Small intestine (tissue), 7 donors: ENCODE data around the gene MAPK8IP1. TPM values are rescaled to one million over a fixed set of nuclear protein-coding genes. Genes with fewer than 3 reads are reported as not detected.

Experiments
- DNase-seq, 2 donors: peaks; one replicate each; pipeline versions ENCODE4 v3.0.0 to v3.0.0-alpha.2; 2013
- FAIRE-seq: peaks from 2 replicates; lab custom pipeline; 2012; peaks lifted over from hg19 to GRCh38; lab: Jason Lieb, UNC
- H3K27ac ChIP-seq, 3 donors: one replicate each; pipeline ENCODE4 v1.5.1; 2013; ENCODE audit warnings: low read length in 2 of 3, mild to moderate bottlenecking in 2 of 3, control low read depth in 1 of 3, inconsistent platforms in 1 of 3, low read depth in 1 of 3, moderate library complexity in 1 of 3
- H3K27me3 ChIP-seq, 3 donors: one replicate each; pipeline ENCODE4 v1.6.1; 2013; ENCODE audit warnings: low read length in 3 of 3, inconsistent platforms in 1 of 3; ENCODE audit not compliant: control insufficient read depth in 3 of 3, insufficient read depth in 3 of 3
- H3K36me3 ChIP-seq, 3 donors: one replicate each; pipeline ENCODE4 v1.6.1; 2013; ENCODE audit warnings: low read length in 3 of 3, inconsistent platforms in 1 of 3, low read depth in 1 of 3, mild to moderate bottlenecking in 1 of 3, moderate library complexity in 1 of 3; ENCODE audit not compliant: control insufficient read depth in 3 of 3, insufficient read depth in 2 of 3
- H3K4me1 ChIP-seq, 3 donors: one replicate each; pipeline ENCODE4 v1.6.1; 2013; ENCODE audit warnings: low read length in 2 of 3, inconsistent platforms in 1 of 3, low read depth in 1 of 3, mild to moderate bottlenecking in 1 of 3, moderate library complexity in 1 of 3; ENCODE audit not compliant: control insufficient read depth in 3 of 3, insufficient read depth in 2 of 3
- H3K4me3 ChIP-seq, 3 donors: one replicate each; pipeline ENCODE4 v1.5.1; 2013; ENCODE audit warnings: low read length in 3 of 3, control low read depth in 1 of 3, inconsistent platforms in 1 of 3, low read depth in 1 of 3, mild to moderate bottlenecking in 1 of 3, moderate library complexity in 1 of 3
- H3K9me3 ChIP-seq, 2 donors: one replicate each; pipeline ENCODE4 v1.6.1; 2013; ENCODE audit warnings: low read depth in 1 of 2, low read length in 1 of 2; ENCODE audit not compliant: control insufficient read depth in 2 of 2, insufficient read depth in 1 of 2
- WGBS, 3 donors: extraction: QIAGEN DNeasy Blood & Tissue Kit; methylation state at CpG; one replicate each; pipeline ENCODE4 v1.1.7; 2013; 5-methylcytosine and 5-hydroxymethylcytosine counted together
- polyA plus RNA-seq, 4 donors: library from polyadenylated mRNA; stranded (reverse) in 3 of 4; unstranded in 1 of 4; fragments of 200-250 nt in 3 of 4; fragments of 120-200 nt in 1 of 4; gene quantifications; one replicate each; pipeline versions ENCODE4 v1.2.1 to v1.2.3, GENCODE V29; 2013
- donor health status: healthy with polysubstance abuse.
- donor health status: control.
- donor health status: control.
- donor health status: Bipolar disorder and iron deficiency.
- donor health status: healthy.

MAPK8IP1 gene
- polyA plus RNA-seq, 4 donors = 1.3 to 6.1 (median 1.9) TPM

DNA sequence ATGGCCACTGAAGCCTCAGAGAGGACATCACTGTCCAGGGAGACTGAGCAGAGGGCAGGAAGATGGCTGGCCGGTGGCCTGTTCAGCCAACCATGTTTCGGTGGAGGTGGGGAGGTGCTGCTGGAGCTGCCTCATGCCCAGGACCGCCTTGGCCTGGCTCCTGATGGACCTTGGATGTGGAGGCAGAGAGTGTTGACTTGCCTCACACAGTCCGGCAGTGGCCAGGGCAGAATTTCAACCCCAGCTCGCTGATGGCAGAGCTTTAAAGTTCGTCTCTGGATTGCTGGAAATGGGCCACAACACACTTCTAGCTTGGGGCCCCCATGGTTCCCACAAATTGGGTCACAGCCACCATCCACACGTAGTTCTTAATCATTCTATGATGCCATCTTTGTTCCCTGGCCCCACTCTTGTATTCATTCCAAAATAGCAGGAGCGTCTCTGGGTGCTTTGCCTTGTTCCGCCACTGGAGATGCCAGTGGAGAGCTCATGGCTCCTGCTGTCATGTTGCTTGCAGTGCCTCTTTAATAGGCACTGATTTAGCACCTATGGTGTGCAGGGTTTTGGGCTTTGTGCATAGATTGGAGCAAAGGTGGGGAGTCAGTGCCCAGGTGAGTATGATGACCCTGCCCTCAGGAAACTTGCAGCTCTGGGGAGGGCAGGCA, 5.6 kb downstream of the MAPK8IP1 start:
- Histone ChIP-seq H3K27ac (no peak overlapping the region), H3K27me3 (peaks cover 0 to 24% (median 0%) of the 10 kb centered on the region in 3 donors), H3K36me3 (no peaks in the 10 kb centered on the region), H3K9me3 (no peaks in the 10 kb centered on the region), H3K4me1 (peaks cover 0 to under 1% (median 0%) of the 10 kb centered on the region in 3 donors), H3K4me3 (no peak overlapping the region)
- 78 to 82% (median 78%) methylated on average over 9 of the region's 9 CpGs for WGBS, 3 donors
- DNase-seq = no peak
- FAIRE-seq = no peak

DNA sequence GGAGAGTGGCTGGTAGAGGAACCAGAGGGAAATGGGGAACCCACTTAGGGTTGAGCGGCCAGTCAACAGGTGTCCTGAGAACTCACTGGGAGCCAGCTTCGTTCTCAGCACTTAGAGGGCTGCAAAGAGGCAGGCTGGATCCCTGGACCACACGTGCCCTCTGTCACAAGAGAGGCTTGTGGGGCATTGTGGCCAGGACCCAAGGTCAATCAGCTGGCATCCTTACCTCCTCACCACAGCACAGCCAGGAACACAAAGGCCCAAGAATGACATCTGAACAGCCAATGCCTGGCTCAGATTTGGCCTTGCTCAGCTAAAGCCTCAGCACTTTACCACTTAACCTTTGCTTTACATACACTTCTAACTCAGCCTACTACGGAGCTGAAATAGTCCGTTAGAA, 7.4 kb downstream of the MAPK8IP1 start:
- Histone ChIP-seq H3K4me3 (no peak overlapping the region), H3K36me3 (no peaks in the 10 kb centered on the region), H3K27ac (no peak overlapping the region), H3K27me3 (peaks cover 0 to 30% (median 0%) of the 10 kb centered on the region in 3 donors), H3K9me3 (no peaks in the 10 kb centered on the region), H3K4me1 (no peaks in the 10 kb centered on the region)
- FAIRE-seq (no peak), DNase-seq (no peak)
- WGBS, 3 donors = 80 to 86% (median 86%) methylated on average over 5 of the region's 5 CpGs

DNA sequence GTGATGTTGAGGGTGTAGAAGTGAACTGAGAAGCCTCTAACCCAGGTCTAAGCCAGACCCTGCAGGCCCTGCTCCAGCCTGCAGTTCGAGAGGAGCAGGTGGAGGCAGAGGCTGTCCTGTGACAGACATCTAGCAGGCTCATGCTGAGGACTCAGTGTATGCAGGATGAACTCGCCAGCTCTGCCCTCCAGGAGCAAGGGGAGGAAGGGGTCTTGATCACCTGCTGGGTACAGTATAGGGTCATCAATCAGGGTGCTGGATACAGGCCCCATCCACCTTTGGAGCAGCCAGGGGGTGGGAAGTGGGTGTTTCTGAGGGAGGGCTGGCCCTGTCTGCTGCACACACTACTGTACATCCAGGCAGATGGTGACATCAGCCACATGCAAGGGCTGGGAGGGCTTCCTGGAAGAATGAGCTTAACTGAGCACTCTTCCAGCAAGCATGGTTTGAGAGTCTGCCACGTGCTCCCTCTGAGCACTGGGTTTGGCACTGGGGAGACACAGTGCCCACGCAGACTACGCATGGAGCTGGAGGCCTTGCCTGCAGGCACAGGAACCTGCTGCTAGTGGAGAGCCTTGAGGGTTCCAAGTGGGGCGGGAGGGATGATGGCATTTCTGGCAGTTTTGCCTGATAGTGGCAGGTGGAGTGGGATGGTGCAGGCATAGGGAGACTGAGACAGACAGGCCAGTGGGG, 9.2 kb downstream of the MAPK8IP1 start:
- DNase-seq (no peak), FAIRE-seq (no peak)
- Histone ChIP-seq H3K9me3 (no peaks in the 10 kb centered on the region), H3K4me3 (no peak overlapping the region), H3K27me3 (peaks cover 0 to 44% (median 5%) of the 10 kb centered on the region in 3 donors), H3K27ac (no peak overlapping the region), H3K36me3 (no peaks in the 10 kb centered on the region), H3K4me1 (peaks cover 0 to 6% (median 0%) of the 10 kb centered on the region in 3 donors)
- 84 to 91% (median 88%) methylated on average over 6 of the region's 6 CpGs for WGBS, 3 donors

DNA sequence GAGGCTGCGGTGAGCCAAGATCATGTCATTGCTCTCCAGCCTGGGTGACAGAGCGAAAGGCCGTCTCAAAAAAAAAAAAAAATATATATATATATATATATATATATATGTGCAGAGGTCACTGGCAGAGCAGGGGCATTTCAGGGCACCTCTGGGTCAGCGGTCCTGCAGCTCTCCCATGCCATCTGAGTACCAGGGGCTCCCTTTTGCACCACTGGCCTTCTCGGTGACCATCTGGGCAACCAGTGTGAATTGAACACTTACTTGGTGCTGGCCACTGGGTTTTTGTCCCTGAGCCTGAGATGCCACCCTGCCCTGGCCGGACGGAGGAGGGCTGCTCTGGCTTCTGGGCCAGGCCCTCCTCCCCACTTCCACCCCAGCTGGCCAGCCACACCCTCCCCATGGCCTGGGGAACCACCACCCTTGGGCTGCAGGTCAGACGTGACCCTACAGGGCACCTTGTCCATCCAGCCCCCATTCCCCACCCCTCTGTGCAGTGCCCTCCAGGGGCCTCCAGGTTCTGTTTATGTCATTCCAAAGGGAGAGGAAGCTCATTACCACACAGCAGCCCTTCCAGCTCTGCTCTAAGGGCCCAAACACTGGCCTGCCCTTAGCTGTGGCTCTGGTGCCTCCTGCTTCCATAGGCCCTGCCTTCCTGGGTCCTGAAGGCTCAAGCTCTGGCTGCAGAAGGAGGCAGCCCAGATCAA, 10.3 kb downstream of the MAPK8IP1 start:
- Histone ChIP-seq H3K4me1 (peaks cover 0 to 10% (median 0%) of the 10 kb centered on the region in 3 donors), H3K4me3 (no peak overlapping the region), H3K36me3 (no peaks in the 10 kb centered on the region), H3K9me3 (no peaks in the 10 kb centered on the region), H3K27ac (no peak overlapping the region), H3K27me3 (peaks cover 0 to 50% (median 5%) of the 10 kb centered on the region in 3 donors)
- 84 to 91% (median 89%) methylated on average over 7 to 8 of the region's 8 CpGs for WGBS, 3 donors
- no peak for FAIRE-seq
- DNase-seq = no peak

DNA sequence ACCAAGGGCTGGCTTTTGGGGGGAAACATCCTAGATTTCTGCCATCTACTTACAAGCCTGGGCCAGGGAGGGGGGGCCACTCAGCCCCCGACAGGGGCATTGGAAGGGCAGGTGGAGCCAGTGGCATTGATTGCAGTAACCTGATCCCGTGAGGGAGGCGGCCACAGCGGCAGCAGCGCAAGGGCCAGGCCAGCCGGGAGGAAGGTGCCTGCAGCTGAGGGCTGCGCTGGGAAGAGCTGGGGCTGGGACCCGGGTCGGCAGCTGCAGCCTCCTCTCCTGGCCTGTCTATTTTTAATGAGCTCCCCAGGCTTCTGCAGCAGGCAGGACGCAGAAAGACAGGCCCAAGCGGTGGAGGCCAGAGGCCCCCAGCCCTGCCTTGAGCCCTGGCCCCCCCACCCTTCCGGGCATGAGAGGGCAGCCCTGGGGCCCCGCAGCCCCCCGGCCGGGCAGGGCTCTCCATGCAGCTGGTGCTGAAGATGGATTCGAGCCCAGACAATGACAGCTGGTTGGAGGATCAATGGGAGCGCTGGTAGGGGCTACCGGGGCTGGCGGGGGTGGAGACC, 11.1 kb downstream of the MAPK8IP1 start:
- Histone ChIP-seq H3K27ac (no peak overlapping the region), H3K27me3 (peaks cover 0 to 54% (median 5%) of the 10 kb centered on the region in 3 donors), H3K36me3 (no peaks in the 10 kb centered on the region), H3K4me3 (no peak overlapping the region), H3K9me3 (no peaks in the 10 kb centered on the region), H3K4me1 (peaks cover 0 to 10% (median 0%) of the 10 kb centered on the region in 3 donors)
- WGBS, 3 donors = 18 to 36% (median 33%) methylated on average over 19 of the region's 19 CpGs
- DNase-seq = no peak
- FAIRE-seq = no peak

DNA sequence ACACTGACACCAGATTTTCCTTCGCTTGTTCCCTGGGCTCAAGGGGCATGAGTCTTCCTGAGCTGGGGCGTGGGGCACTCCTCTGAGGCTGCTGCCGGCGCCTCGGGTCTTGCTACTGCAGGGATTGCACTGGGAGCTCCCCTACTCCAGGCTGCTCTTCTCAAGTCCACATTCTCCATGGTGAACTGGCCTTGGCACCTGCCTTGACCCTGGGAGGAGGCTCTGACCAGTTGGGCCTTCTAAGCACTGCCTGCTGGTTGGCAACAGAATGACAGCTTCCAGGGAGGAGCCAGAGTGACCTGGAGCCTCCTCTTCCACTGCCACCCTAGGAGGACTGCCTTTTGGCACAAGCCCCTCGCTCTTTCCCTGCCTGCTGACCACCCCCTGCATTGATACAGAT, 12.1 kb downstream of the MAPK8IP1 start:
- FAIRE-seq (no peak), DNase-seq (no peak)
- peaks cover 0 to 10% (median 0%) of the 10 kb centered on the region in 3 donors for H3K4me1 ChIP-seq
- H3K27me3 ChIP-seq = peaks cover 0 to 57% (median 5%) of the 10 kb centered on the region in 3 donors
- no peak overlapping the region for H3K27ac ChIP-seq
- no peaks in the 10 kb centered on the region for H3K36me3 ChIP-seq
- 78 to 86% (median 85%) methylated on average over 6 of the region's 6 CpGs for WGBS, 3 donors
- H3K9me3 ChIP-seq = no peaks in the 10 kb centered on the region
- H3K4me3 ChIP-seq = no peak overlapping the region

DNA sequence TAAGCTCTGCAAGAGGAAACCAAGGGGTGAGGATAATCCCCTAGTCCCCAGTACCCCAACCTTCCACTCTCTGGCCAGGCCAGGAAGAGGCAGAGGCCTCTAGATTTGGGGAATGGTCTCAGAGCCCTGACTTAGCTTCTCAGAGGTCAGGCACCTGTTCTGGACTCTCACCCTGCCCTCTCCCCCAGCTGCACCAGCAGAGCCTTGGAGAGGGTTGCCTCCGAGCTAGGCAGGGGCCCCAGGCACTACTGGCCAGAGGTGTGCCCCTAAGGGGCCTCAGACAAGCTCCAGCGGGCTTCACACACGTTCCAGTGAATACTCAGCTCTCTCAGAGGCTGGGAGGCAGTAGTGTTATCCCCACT, 13.6 kb downstream of the MAPK8IP1 start:
- DNase-seq = no peak
- Histone ChIP-seq H3K4me3 (peak overlapping the region in 1 of 3 donors; percentile 50), H3K27me3 (peaks cover 0 to 53% (median 5%) of the 10 kb centered on the region in 3 donors)

More for the DNA sequence above, 13.6 kb downstream of the MAPK8IP1 start:
- WGBS, 3 donors = 6 to 14% (median 12%) methylated on average over 3 of the region's 3 CpGs
- Histone ChIP-seq H3K36me3 (peaks cover 0 to 10% (median 0%) of the 10 kb centered on the region in 3 donors), H3K4me1 (peaks cover 0 to 10% (median 0%) of the 10 kb centered on the region in 3 donors), H3K27ac (peak overlapping the region in 1 of 3 donors; percentile 69), H3K9me3 (no peaks in the 10 kb centered on the region)
- FAIRE-seq = no peak
